PC-9 (cell line): ENCODE measurements around the gene PMPCB. TPM values are rescaled to one million over a fixed set of nuclear protein-coding genes. Genes with fewer than 3 reads are reported as not detected.
A peak's percentile ranks its signal among the peaks of the same experiment; 100 is the strongest.

ENCODE experiments used
- BruUV-seq: library from RNA; stranded (reverse); fragments of 400-500 nt; replicated peaks from 2 replicates; lab custom pipeline; 2021; lab: Mats Ljungman, UMichigan
- CTCF ChIA-PET: fragments of 300-600 bp; sonication (Branson Sonifier 250); formaldehyde crosslinking; loops from one replicate; lab custom pipeline; 2022; ENCODE audit warnings: antibody characterized with exemption; lab: Charles Lee
- POLR2A ChIA-PET: fragments of 300-600 bp; sonication (Branson Sonifier 250); formaldehyde crosslinking; loops from one replicate; lab custom pipeline; 2022; ENCODE audit warnings: antibody characterized with exemption; ENCODE audit not compliant: unreplicated experiment; lab: Charles Lee
- DNase-seq, 2 experiments: peaks; one replicate each; pipeline versions ENCODE4 v3.0.0 to v3.0.0-alpha.2; 2015 to 2022; ENCODE audit warnings: mixed read lengths in 1 of 2
- H2AFZ ChIP-seq: fragments of 200-600 bp; sonication (generic); 2 replicates; pipeline ENCODE4 v1.8.1; 2017; ENCODE audit warnings: antibody characterized with exemption
- H3F3A ChIP-seq: fragments of 200-600 bp; sonication (generic); 2 replicates; pipeline ENCODE4 v1.8.1; 2017; ENCODE audit warnings: antibody characterized with exemption, mild to moderate bottlenecking, low read depth; ENCODE audit not compliant: insufficient read depth
- H3K27ac ChIP-seq: fragments of 200-600 bp; sonication (generic); 2 replicates; pipeline ENCODE4 v1.6.1; 2016; ENCODE audit warnings: mixed run types
- H3K27me3 ChIP-seq: fragments of 200-600 bp; sonication (generic); 2 replicates; pipeline ENCODE4 v1.6.1; 2016; ENCODE audit warnings: low read depth, mixed run types; ENCODE audit not compliant: insufficient read depth
- H3K36me3 ChIP-seq: fragments of 200-600 bp; sonication (generic); 2 replicates; pipeline ENCODE4 v1.6.1; 2016; ENCODE audit warnings: low read depth, mixed run types
- H3K4me1 ChIP-seq: fragments of 200-600 bp; sonication (generic); replicated peaks from 2 replicates; pipeline ENCODE4 v1.6.1; 2016; ENCODE audit warnings: mixed run types; ENCODE audit not compliant: insufficient read depth
- H3K4me2 ChIP-seq: fragments of 200-600 bp; sonication (generic); 2 replicates; pipeline ENCODE4 v1.6.1; 2017; ENCODE audit warnings: mixed run types
- H3K4me3 ChIP-seq: fragments of 200-600 bp; sonication (generic); 2 replicates; pipeline ENCODE4 v1.6.1; 2016; ENCODE audit warnings: mixed run types
- H3K79me2 ChIP-seq: fragments of 200-600 bp; sonication (generic); 2 replicates; pipeline ENCODE4 v1.6.1; 2017; ENCODE audit warnings: low read depth, mixed run types
- H3K9me2 ChIP-seq: fragments of 200-600 bp; sonication (generic); 2 replicates; pipeline ENCODE4 v1.8.1; 2017; ENCODE audit warnings: mild to moderate bottlenecking; ENCODE audit not compliant: insufficient read depth
- H3K9me3 ChIP-seq: fragments of 200-600 bp; sonication (generic); 2 replicates; pipeline ENCODE4 v1.8.1; 2016; ENCODE audit warnings: low read depth; ENCODE audit not compliant: insufficient read depth
- H4K20me1 ChIP-seq: fragments of 200-600 bp; sonication (generic); 2 replicates; pipeline ENCODE4 v1.8.1; 2017; ENCODE audit not compliant: insufficient read depth
- EZH2 ChIP-seq: fragments of 200-600 bp; sonication (generic); IDR thresholded peaks from 2 replicates; pipeline ENCODE4 v1.8.0; 2017; ENCODE audit warnings: antibody characterized with exemption, low read depth
- intact Hi-C: fragments of 100-400 bp; cut with micrococcal nuclease; formaldehyde crosslinking; loops from one replicate; pipeline ENCODE4 v1.10.0; 2022; ENCODE audit not compliant: unreplicated experiment
- total RNA-seq: library from RNA; stranded (reverse); gene quantifications from 2 replicates; pipeline ENCODE4 v1.2.3, GENCODE V29; 2021
- TF ChIP-seq, protein P1 (sequence below): fragments of 200-600 bp; sonication (generic); conservative IDR thresholded peaks from 2 replicates; pipeline ENCODE4 v1.6.1; 2017; ENCODE audit warnings: mixed run types, antibody characterized with exemption, mild to moderate bottlenecking, moderate library complexity

PMPCB gene
- total RNA-seq, 1 experiment from 2014 or later, result 78.1 TPM

DNA sequence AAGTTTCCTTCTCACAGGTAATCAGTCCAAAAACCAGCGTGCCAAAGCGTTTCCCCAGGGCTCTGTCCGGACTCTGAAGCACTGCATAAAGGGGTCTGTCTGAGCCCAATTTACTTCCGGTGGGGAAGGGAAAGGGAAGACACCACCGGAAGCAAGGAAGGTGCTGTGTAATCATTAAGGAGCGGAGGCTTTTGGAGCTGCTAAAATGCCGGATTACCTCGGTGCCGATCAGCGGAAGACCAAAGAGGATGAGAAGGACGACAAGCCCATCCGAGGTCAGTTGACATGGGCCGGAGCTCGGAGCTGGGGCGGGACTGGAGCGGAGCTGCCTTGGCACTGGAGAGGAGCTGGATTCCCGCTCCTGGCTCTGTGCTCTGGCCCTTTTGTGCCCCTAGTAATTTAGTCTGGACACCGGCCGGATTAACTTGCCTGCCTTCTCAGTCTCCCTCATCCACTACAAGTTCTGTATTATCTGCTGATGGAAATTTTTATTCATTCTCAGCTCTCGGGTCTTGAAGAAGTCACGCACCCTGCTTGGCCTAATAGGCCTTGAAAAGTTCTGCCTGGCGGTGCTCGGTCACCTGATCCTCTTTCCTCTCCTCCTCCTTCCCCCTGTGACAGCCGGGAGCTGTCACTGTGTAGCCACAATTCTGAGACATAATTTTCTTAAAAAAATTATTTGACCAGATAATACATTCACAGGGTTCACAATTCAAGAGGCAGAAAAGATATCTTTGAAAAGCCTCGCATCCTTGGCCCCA lies 50.5 kb downstream of the PMPCB start, which contains the start of gene PSMC2:
Gene PSMC2 (plus strand): TSS at position 137 of the 761 bp plus-strand sequence. CDS start 69 bp downstream, at position 206.
- Histone ChIP-seq H2AFZ (peak within 1 kb of the TSS; percentile 93), H3F3A (peaks cover 4% of the 10 kb centered on the region), H3K79me2 (peaks cover 80% of the 10 kb centered on the region), H3K4me3 (peak within 1 kb of the TSS; percentile 83), H3K4me2 (peak within 1 kb of the TSS; percentile 82), H3K9me2 (no peaks in the 10 kb centered on the region), H3K36me3 (0 out of 2 replicates have a peak, but pooled peaks cover 6% of the 10 kb centered on the region), H3K9me3 (no peaks in the 10 kb centered on the region), H3K27ac (peak within 1 kb of the TSS; percentile 71), H3K27me3 (no peaks in the 10 kb centered on the region), H4K20me1 (peaks cover 43% of the 10 kb centered on the region), H3K4me1 (peaks cover 42% of the 10 kb centered on the region)
- TF ChIP-seq EZH2, result no peak
- TF ChIP-seq, protein P1, sequence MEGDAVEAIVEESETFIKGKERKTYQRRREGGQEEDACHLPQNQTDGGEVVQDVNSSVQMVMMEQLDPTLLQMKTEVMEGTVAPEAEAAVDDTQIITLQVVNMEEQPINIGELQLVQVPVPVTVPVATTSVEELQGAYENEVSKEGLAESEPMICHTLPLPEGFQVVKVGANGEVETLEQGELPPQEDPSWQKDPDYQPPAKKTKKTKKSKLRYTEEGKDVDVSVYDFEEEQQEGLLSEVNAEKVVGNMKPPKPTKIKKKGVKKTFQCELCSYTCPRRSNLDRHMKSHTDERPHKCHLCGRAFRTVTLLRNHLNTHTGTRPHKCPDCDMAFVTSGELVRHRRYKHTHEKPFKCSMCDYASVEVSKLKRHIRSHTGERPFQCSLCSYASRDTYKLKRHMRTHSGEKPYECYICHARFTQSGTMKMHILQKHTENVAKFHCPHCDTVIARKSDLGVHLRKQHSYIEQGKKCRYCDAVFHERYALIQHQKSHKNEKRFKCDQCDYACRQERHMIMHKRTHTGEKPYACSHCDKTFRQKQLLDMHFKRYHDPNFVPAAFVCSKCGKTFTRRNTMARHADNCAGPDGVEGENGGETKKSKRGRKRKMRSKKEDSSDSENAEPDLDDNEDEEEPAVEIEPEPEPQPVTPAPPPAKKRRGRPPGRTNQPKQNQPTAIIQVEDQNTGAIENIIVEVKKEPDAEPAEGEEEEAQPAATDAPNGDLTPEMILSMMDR, result no peak
- peak; percentile 83 to 87 for DNase-seq
- POLR2A ChIA-PET, result interaction anchor here (0.7 kb wide), 1 partner anchor 590 kb away, joined by 3 read pairs; no protein-coding TSS in a partner anchor
- BruUV-seq, result TSS peak; percentile 54
- CTCF ChIA-PET, result no interaction called here
- intact Hi-C loops, result no loop called here

DNA sequence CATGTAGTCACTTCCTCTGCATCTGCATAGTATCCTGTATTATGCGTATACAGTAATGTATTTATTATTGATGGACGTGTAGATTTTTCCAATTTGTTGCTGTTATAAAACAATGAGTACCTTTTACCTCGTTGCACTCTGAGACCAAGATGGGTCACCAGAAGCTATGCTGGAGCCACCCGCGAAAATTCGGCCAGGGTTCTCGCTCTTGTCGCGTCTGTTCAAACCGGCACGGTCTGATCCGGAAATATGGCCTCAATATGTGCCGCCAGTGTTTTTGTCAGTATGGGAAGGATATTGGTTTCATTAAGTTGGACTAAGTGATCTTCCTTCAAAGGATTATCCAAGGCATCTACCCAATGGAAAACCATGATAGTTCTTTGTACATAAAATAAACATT lies 51.2 kb downstream of the PMPCB start:
- TF ChIP-seq, protein P1, result no peak
- no peak for TF ChIP-seq EZH2
- Histone ChIP-seq H3K4me3 (peak overlapping the region; percentile 83), H3K4me2 (peak overlapping the region; percentile 82), H4K20me1 (peaks cover 51% of the 10 kb centered on the region), H3K36me3 (0 out of 2 replicates have a peak, but pooled peaks cover 6% of the 10 kb centered on the region), H3K27me3 (no peaks in the 10 kb centered on the region), H3K79me2 (peaks cover 80% of the 10 kb centered on the region), H3K9me3 (no peaks in the 10 kb centered on the region), H2AFZ (no peak overlapping the region), H3K27ac (no peak overlapping the region), H3K4me1 (peaks cover 34% of the 10 kb centered on the region), H3K9me2 (no peaks in the 10 kb centered on the region), H3F3A (peaks cover 4% of the 10 kb centered on the region)
- POLR2A ChIA-PET, result no interaction called here
- intact Hi-C loops, result no loop called here
- CTCF ChIA-PET, result no interaction called here
- BruUV-seq, result no TSS peak
- DNase-seq, result no peak

DNA sequence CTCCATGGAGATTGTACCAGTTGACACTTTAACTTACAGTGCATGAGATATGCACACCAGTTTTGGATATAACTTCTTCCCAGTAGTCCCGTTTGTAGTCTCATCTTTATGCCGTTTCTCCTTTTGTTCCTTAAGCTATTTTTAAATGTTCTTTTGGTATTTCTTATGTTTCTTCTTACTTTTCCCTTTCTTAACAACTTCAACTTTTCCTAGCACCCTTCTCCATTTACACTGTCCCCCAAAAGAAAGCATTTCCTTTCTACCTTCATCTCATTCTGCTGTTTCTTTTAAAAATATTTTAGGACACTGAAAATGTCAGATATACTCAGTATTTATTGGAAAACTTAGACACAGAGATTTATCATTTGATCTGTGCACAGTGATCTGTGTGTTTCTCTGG lies 51.7 kb downstream of the PMPCB start:
- Histone ChIP-seq H3K27me3 (no peaks in the 10 kb centered on the region), H4K20me1 (peaks cover 55% of the 10 kb centered on the region), H3K4me2 (peak overlapping the region; percentile 82), H3K36me3 (0 out of 2 replicates have a peak, but pooled peaks cover 6% of the 10 kb centered on the region), H3K79me2 (peaks cover 79% of the 10 kb centered on the region), H3F3A (peaks cover 4% of the 10 kb centered on the region), H3K9me2 (no peaks in the 10 kb centered on the region), H2AFZ (no peak overlapping the region), H3K4me1 (peaks cover 32% of the 10 kb centered on the region), H3K4me3 (peak overlapping the region; percentile 83), H3K27ac (no peak overlapping the region), H3K9me3 (no peaks in the 10 kb centered on the region)
- TF ChIP-seq EZH2, result no peak
- TF ChIP-seq, protein P1, result no peak
- ChIA-PET CTCF (no interaction called here), POLR2A (no interaction called here)
- BruUV-seq, result no TSS peak
- no peak for DNase-seq
- intact Hi-C loops, result no loop called here
